Endothelial cell of umbilical vein (primary cell): Measurements from ENCODE around the gene HSPA1B. TPM values are rescaled to one million over a fixed set of nuclear protein-coding genes. Genes with fewer than 3 reads are reported as not detected.

Source experiments
- BruUV-seq: library from RNA; stranded (reverse); fragments of 400-500 nt; replicated peaks from 2 replicates; lab custom pipeline; 2021; lab: Mats Ljungman, UMichigan
- CTCF ChIA-PET: fragments of 300-600, 350-600 bp; sonication (Branson Sonifier 250); formaldehyde crosslinking; loops from one replicate; lab custom pipeline; 2021; ENCODE audit warnings: antibody characterized with exemption, inconsistent platforms; lab: Charles Lee
- POLR2A ChIA-PET: fragments of 300-600, 350-600 bp; sonication (Branson Sonifier 250); formaldehyde crosslinking; loops from one replicate; lab custom pipeline; 2021; ENCODE audit warnings: antibody characterized with exemption, inconsistent platforms; lab: Charles Lee
- DNase-seq: peaks from one replicate; pipeline ENCODE4 v3.0.0-alpha.2; 2011; ENCODE audit warnings: low read depth, low spot score
- FAIRE-seq: peaks from 2 replicates; lab custom pipeline; 2011; peaks lifted over from hg19 to GRCh38; lab: Jason Lieb, UNC
- H2AFZ ChIP-seq: 2 replicates; pipeline ENCODE4 v1.6.0; 2012; ENCODE audit warnings: low read depth, low read length, control low read depth, inconsistent platforms
- H3K27ac ChIP-seq: 2 replicates; pipeline ENCODE4 v1.5.1; 2011; ENCODE audit warnings: low read depth, mild to moderate bottlenecking, control low read depth, low read length, moderate library complexity; ENCODE audit not compliant: insufficient read depth
- H3K27me3 ChIP-seq, 2 experiments: 2 replicates each; pipeline versions ENCODE4 v1.6.0 to v1.6.1; 2011; ENCODE audit warnings: low read length in 2 of 2, mixed read lengths in 1 of 2; ENCODE audit not compliant: control insufficient read depth in 2 of 2, insufficient read depth in 2 of 2
- H3K36me3 ChIP-seq, 2 experiments: 2 replicates in 1 of 2; 3 replicates in 1 of 2; pipeline ENCODE4 v1.5.1; 2011; ENCODE audit warnings: low read length in 2 of 2, mild to moderate bottlenecking in 1 of 2, moderate library complexity in 1 of 2; ENCODE audit not compliant: control insufficient read depth in 2 of 2, insufficient read depth in 2 of 2; ENCODE audit errors: extremely low read depth in 1 of 2
- H3K4me1 ChIP-seq: 3 replicates; pipeline ENCODE4 v1.5.1; 2011; ENCODE audit warnings: mild to moderate bottlenecking, low read length; ENCODE audit not compliant: control insufficient read depth, insufficient read depth; ENCODE audit errors: extremely low read depth
- H3K4me2 ChIP-seq: 2 replicates; pipeline ENCODE4 v1.6.1; 2011; ENCODE audit warnings: low read length, control low read depth, mixed read lengths; ENCODE audit not compliant: insufficient read depth
- H3K4me3 ChIP-seq, 3 experiments: fragments of 200-600 bp in 1 of 3; sonication (generic), shearing (Covaris generic) in 1 of 3; replicated peaks in 1 of 3; 2 replicates each; pipeline ENCODE4 v1.5.1; 2011 to 2016; ENCODE audit warnings: control low read depth in 3 of 3, low read length in 3 of 3, mild to moderate bottlenecking in 2 of 3, inconsistent platforms in 1 of 3, low read depth in 1 of 3, moderate library complexity in 1 of 3; ENCODE audit not compliant: insufficient read depth in 1 of 3
- H3K79me2 ChIP-seq: 2 replicates; pipeline ENCODE4 v1.6.0; 2012; ENCODE audit warnings: low read length, inconsistent platforms; ENCODE audit not compliant: control insufficient read depth, insufficient read depth
- H3K9ac ChIP-seq: replicated peaks from 2 replicates; pipeline ENCODE3; 2011; ENCODE audit warnings: low read length, control low read depth; ENCODE audit not compliant: insufficient read depth; ENCODE audit errors: extremely low read depth
- H3K9me1 ChIP-seq: replicated peaks from 3 replicates; pipeline ENCODE4 v1.6.0; 2011; ENCODE audit warnings: mild to moderate bottlenecking, low read length; ENCODE audit not compliant: control insufficient read depth, insufficient read depth; ENCODE audit errors: extremely low read depth
- H3K9me3 ChIP-seq: replicated peaks from 2 replicates; pipeline ENCODE4 v1.5.1; 2012; ENCODE audit warnings: low read length, inconsistent platforms; ENCODE audit not compliant: control insufficient read depth, insufficient read depth
- H4K20me1 ChIP-seq: replicated peaks from 2 replicates; pipeline ENCODE3; 2011; ENCODE audit warnings: mild to moderate bottlenecking, low read length; ENCODE audit not compliant: control insufficient read depth, insufficient read depth; ENCODE audit errors: extremely low read depth
- CTCF ChIP-seq, 2 donors: IDR thresholded peaks; 1 replicate in 1 of 2; 2 replicates in 1 of 2; pipeline ENCODE4 v1.5.1; 2011; ENCODE audit warnings: low read length in 2 of 2, mild to moderate bottlenecking in 2 of 2, moderate library complexity in 2 of 2, control low read depth in 1 of 2, inconsistent platforms in 1 of 2, low read depth in 1 of 2; ENCODE audit not compliant: insufficient read depth in 1 of 2; ENCODE audit errors: extremely low read depth in 1 of 2
- EZH2 ChIP-seq: IDR thresholded peaks from 2 replicates; pipeline ENCODE4 v1.6.1; 2012; ENCODE audit warnings: borderline replicate concordance, low read depth, mild to moderate bottlenecking, moderate library complexity, low read length, inconsistent platforms; ENCODE audit not compliant: severe bottlenecking
- FOS ChIP-seq: IDR thresholded peaks from 2 replicates; pipeline ENCODE4 v1.6.1; 2011; ENCODE audit warnings: mild to moderate bottlenecking, low read length, moderate library complexity, borderline replicate concordance; ENCODE audit not compliant: insufficient read depth
- GATA2 ChIP-seq: IDR thresholded peaks from 2 replicates; pipeline ENCODE4 v1.7.0; 2011; ENCODE audit warnings: low read depth, mild to moderate bottlenecking, moderate library complexity, mixed read lengths, low read length; ENCODE audit not compliant: insufficient read length, insufficient read depth
- JUN ChIP-seq: IDR thresholded peaks from 2 replicates; pipeline ENCODE4 v1.6.1; 2011; ENCODE audit warnings: borderline replicate concordance, low read depth; ENCODE audit not compliant: insufficient read length, insufficient read depth
- MAX ChIP-seq: IDR thresholded peaks from 2 replicates; pipeline ENCODE4 v1.6.1; 2011; ENCODE audit not compliant: insufficient read depth, insufficient read length
- MYC ChIP-seq: IDR thresholded peaks from one replicate; pipeline ENCODE4 v1.6.1; 2011; ENCODE audit warnings: mild to moderate bottlenecking, low read depth, low read length
- POLR2A ChIP-seq: IDR thresholded peaks from 2 replicates; pipeline ENCODE4 v1.6.1; 2012; ENCODE audit warnings: low read depth, mild to moderate bottlenecking, control low read depth, low read length
- POLR2AphosphoS5 ChIP-seq: IDR thresholded peaks from 2 replicates; pipeline ENCODE4 v1.6.1; 2012; ENCODE audit warnings: low read depth, mild to moderate bottlenecking, control low read depth, low read length, moderate library complexity; ENCODE audit not compliant: insufficient read depth
- dilution Hi-C: fragments of 300-500 bp; cut with MboI; formaldehyde crosslinking; loops from one replicate; pipeline ENCODE4 v1.15.0; 2019; ENCODE audit warnings: low sequenced_read_pairs; ENCODE audit not compliant: extremely low pct_ligation_motif_present
- intact Hi-C: fragments of 100-400 bp; cut with micrococcal nuclease; formaldehyde crosslinking; loops from one replicate; pipeline ENCODE4 v1.10.0; 2022
- polyA plus RNA-seq, 4 experiments: library from polyadenylated mRNA; depleted of rRNA in 3 of 4; stranded (reverse) in 3 of 4; unstranded in 1 of 4; fragments of >200 nt; gene quantifications; 2 replicates each; pipeline versions ENCODE4 v1.2.1 to v1.2.3, GENCODE V29; 2011 to 2012; ENCODE audit warnings: missing spikeins in 1 of 4
- total RNA-seq: library from RNA; stranded (reverse); gene quantifications from 2 replicates; pipeline ENCODE4 v1.2.3, GENCODE V29; 2021

The HSPA1B gene
- total and polyA plus RNA-seq, 2 donors (not counting 3 experiments of a cell fraction or from before 2014, with no cell fraction given), result 27.1 to 54.0 TPM

- Histone ChIP-seq H3K4me3 (no peak overlapping the region), H3K27ac (no peak overlapping the region), H3K4me2 (no peak overlapping the region), H3K27me3 (no peaks in the 10 kb centered on the region), H3K4me1 (peaks cover 6% of the 10 kb centered on the region), H3K79me2 (no peaks in the 10 kb centered on the region), H4K20me1 (no peaks in the 10 kb centered on the region), H3K36me3 (peaks cover 0 to 24% of the 10 kb centered on the region in 2 experiments), H3K9ac (no peak overlapping the region), H2AFZ (no peak overlapping the region), H3K9me1 (no peaks in the 10 kb centered on the region), H3K9me3 (no peaks in the 10 kb centered on the region)
- ChIA-PET CTCF (interaction anchor here (1.1 to 1.4 kb wide), 2 partner anchors 11 to 13 kb away, joined by 4 read pairs; no protein-coding TSS in a partner anchor), POLR2A (no interaction called here)
- TF ChIP-seq POLR2AphosphoS5 (no peak), GATA2 (no peak), MAX (no peak), FOS (no peak), EZH2 (no peak), CTCF (IDR thresholded peaks at IDR 0.05; ENCODE audit: extremely low read depth in 1 of 2, insufficient read depth in 1 of 2, low read depth in 1 of 2, low read length in 2 of 2) (no peak), POLR2A (no peak), JUN (no peak), MYC (no peak)
- FAIRE-seq (no peak), DNase-seq (no peak)
- intact Hi-C loops (no loop called here), dilution Hi-C loops (no loop called here)
- BruUV-seq, result no TSS peak
Observed at GRCh38 chr6:31877651-31878161, 50.2 kb downstream of the HSPA1B start.
